T-helper 2 cell treated with Interferon-gamma antibody and Interleukin-4, amounts not matched to agents 5 μg/mL and 100 μg/mL, for 36 hours (primary cell): Measurements from ENCODE around the gene LAX1.
"Not testable (repeated sequence)": the region's sequence is repeated elsewhere in the genome, so short reads cannot be mapped to it uniquely, and the experiment has no call there.

Experiments
- DNase-seq: peaks from one replicate; pipeline ENCODE4 v3.0.0; 2021; ENCODE audit warnings: low spot score
- H3K27ac Mint-ChIP-seq: one replicate; pipeline ENCODE4 v1.8.0; 2021; ENCODE audit warnings: mild to moderate bottlenecking, mixed read lengths
- H3K27me3 Mint-ChIP-seq: one replicate; pipeline ENCODE4 v1.8.0; 2021; ENCODE audit warnings: low read depth, mixed read lengths
- H3K36me3 Mint-ChIP-seq: one replicate; pipeline ENCODE4 v1.8.0; 2021; ENCODE audit warnings: low read depth, mixed read lengths
- H3K4me1 Mint-ChIP-seq: one replicate; pipeline ENCODE4 v1.8.0; 2021; ENCODE audit warnings: low read depth, mixed read lengths
- H3K4me3 Mint-ChIP-seq: one replicate; pipeline ENCODE4 v1.8.0; 2022; ENCODE audit warnings: mild to moderate bottlenecking, moderate library complexity, mixed read lengths
- H3K9me3 Mint-ChIP-seq: one replicate; pipeline ENCODE4 v1.8.0; 2021; ENCODE audit warnings: mixed read lengths

LAX1 gene

GRCh38 chr1:203778789-203779188 lies 13.8 kb downstream of the LAX1 start:
- Mint-ChIP-seq H3K36me3 (peaks cover 28% of the 10 kb centered on the region), H3K4me3 (no peak overlapping the region), H3K9me3 (no peaks in the 10 kb centered on the region), H3K27me3 (no peaks in the 10 kb centered on the region), H3K27ac (no peak overlapping the region), H3K4me1 (peaks cover 7% of the 10 kb centered on the region)
- no peak for DNase-seq

GRCh38 chr1:203781962-203782361 lies 17.0 kb downstream of the LAX1 start:
- Mint-ChIP-seq H3K27ac (no peak overlapping the region), H3K4me1 (peaks cover under 1% of the 10 kb centered on the region), H3K9me3 (no peaks in the 10 kb centered on the region), H3K4me3 (no peak overlapping the region), H3K36me3 (peaks cover under 1% of the 10 kb centered on the region), H3K27me3 (peaks cover 4% of the 10 kb centered on the region)
- DNase-seq = no peak

- peaks cover 4% of the 10 kb centered on the region for H3K27me3 Mint-ChIP-seq
- H3K9me3 Mint-ChIP-seq = no peaks in the 10 kb centered on the region
- H3K4me1 Mint-ChIP-seq = peaks cover 3% of the 10 kb centered on the region
- no peak for DNase-seq
- H3K4me3 Mint-ChIP-seq = no peak overlapping the region
- H3K27ac Mint-ChIP-seq = no peak overlapping the region
- H3K36me3 Mint-ChIP-seq = no peaks in the 10 kb centered on the region
Observed at GRCh38 chr1:203789966-203790365, 25.0 kb downstream of the LAX1 start.

DNA sequence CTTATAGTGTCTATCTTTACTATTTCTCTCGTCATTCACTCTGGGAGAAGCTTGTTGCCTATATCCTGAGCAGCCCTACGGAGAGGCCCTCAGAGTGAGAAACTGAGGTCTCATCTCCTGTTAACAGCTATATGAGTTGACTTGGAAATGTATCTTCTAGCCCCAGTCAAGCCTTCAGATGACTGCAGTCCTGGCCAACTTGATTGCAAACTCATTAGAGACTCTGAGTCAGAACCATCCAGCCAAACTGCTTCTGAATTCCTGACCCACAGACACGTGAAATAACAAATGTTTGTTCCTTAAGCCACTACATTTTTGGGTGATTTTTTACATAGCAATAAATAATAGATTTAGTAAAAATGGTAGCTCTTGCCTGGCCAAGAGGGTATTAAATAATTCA lies 26.5 kb downstream of the LAX1 start:
- no peaks in the 10 kb centered on the region for H3K27me3 Mint-ChIP-seq
- peaks cover 7% of the 10 kb centered on the region for H3K4me1 Mint-ChIP-seq
- no peaks in the 10 kb centered on the region for H3K9me3 Mint-ChIP-seq
- no peak for DNase-seq
- no peak overlapping the region for H3K4me3 Mint-ChIP-seq
- H3K27ac Mint-ChIP-seq = no peak overlapping the region
- H3K36me3 Mint-ChIP-seq = peaks cover 6% of the 10 kb centered on the region

- H3K9me3 Mint-ChIP-seq = no peaks in the 10 kb centered on the region
- no peak for DNase-seq
Observed at GRCh38 chr1:203792486-203792885, 27.5 kb downstream of the LAX1 start.

DNA sequence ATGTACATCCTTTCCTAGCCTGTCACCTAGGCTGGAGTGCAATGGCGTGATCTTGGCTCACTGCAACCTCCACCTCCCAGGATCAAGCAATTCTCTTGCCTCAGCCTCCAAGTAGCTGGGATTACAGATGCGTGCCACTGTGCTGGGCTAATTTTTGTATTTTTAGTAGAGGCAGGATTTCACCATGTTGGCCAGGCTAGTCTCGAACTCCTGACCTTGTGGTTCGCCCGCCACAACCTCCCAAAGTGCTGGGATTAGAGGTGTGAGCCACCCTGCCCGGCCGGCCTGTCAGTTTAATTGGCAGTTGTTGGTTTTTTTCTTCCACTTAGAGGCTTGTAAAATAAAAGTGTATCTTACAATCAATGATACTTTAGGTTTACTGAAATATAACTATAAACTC lies 28.6 kb downstream of the LAX1 start:
- not testable (repeated sequence) for H3K27ac Mint-ChIP-seq, H3K4me3 Mint-ChIP-seq, H3K9me3 Mint-ChIP-seq, H3K27me3 Mint-ChIP-seq, DNase-seq
- Mint-ChIP-seq H3K36me3 (peaks cover 24% of the 10 kb centered on the region), H3K4me1 (peaks cover 26% of the 10 kb centered on the region)

More at GRCh38 chr1:203792486-203792885, 27.5 kb downstream of the LAX1 start:
- no peak overlapping the region for H3K27ac Mint-ChIP-seq
- peaks cover 15% of the 10 kb centered on the region for H3K4me1 Mint-ChIP-seq
- no peaks in the 10 kb centered on the region for H3K27me3 Mint-ChIP-seq
- no peak overlapping the region for H3K4me3 Mint-ChIP-seq
- H3K36me3 Mint-ChIP-seq = peaks cover 13% of the 10 kb centered on the region

GRCh38 chr1:203794764-203795440 lies 29.9 kb downstream of the LAX1 start:
- Mint-ChIP-seq H3K27me3 (no peaks in the 10 kb centered on the region), H3K36me3 (peaks cover 33% of the 10 kb centered on the region), H3K4me3 (peak overlapping the region; percentile 91), H3K9me3 (no peaks in the 10 kb centered on the region), H3K27ac (peak overlapping the region; percentile 94), H3K4me1 (peaks cover 38% of the 10 kb centered on the region)
- no peak for DNase-seq

- peak within 1 kb of the TSS; percentile 97 for H3K27ac Mint-ChIP-seq
- peak within 1 kb of the TSS; percentile 91 for H3K4me3 Mint-ChIP-seq
- DNase-seq = peak; percentile 99
- H3K9me3 Mint-ChIP-seq = no peaks in the 10 kb centered on the region
- H3K36me3 Mint-ChIP-seq = peaks cover 37% of the 10 kb centered on the region
- H3K4me1 Mint-ChIP-seq = peaks cover 43% of the 10 kb centered on the region
- no peaks in the 10 kb centered on the region for H3K27me3 Mint-ChIP-seq
Observed at GRCh38 chr1:203795441-203796235, 30.7 kb downstream of the LAX1 start, which contains the start of the genes ZBED6 and ZC3H11A. TSS of gene ZBED6 (plus strand) at chr1:203795623. CDS start at chr1:203797523, 1,900 bp downstream. TSS of gene ZC3H11A (plus strand) at chr1:203795623. CDS start at chr1:203817071, 21,448 bp downstream.

- Mint-ChIP-seq H3K27me3 (no peaks in the 10 kb centered on the region), H3K27ac (peak overlapping the region; percentile 97), H3K9me3 (no peaks in the 10 kb centered on the region), H3K36me3 (peaks cover 39% of the 10 kb centered on the region), H3K4me3 (peak overlapping the region; percentile 91), H3K4me1 (peaks cover 45% of the 10 kb centered on the region)
- DNase-seq = peak; percentile 36
Observed at GRCh38 chr1:203796236-203796605, 31.2 kb downstream of the LAX1 start.

DNA sequence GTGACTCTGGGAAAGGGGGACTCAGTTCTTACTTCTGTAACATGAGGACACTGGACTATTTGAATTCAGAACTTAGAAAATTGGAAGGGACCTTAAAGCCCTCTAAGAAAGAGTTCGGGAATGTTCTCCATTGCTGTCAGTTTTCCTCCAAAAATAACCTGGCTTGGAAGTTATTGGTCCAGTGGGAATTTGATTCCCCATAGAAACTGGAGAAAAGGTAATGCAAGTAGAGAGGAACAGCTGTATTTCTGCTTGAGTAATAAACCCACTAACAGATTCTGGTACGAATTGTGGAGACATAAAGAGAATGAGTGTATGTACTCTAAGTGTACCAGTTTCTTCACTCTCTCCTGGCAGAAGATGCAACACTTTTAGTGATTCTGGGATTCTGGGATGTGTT lies 32.2 kb downstream of the LAX1 start:
- DNase-seq = no peak
- peak overlapping the region; percentile 16 for H3K27ac Mint-ChIP-seq
- no peaks in the 10 kb centered on the region for H3K27me3 Mint-ChIP-seq
- peaks cover 46% of the 10 kb centered on the region for H3K4me1 Mint-ChIP-seq
- H3K9me3 Mint-ChIP-seq = no peaks in the 10 kb centered on the region
- peak overlapping the region; percentile 91 for H3K4me3 Mint-ChIP-seq
- H3K36me3 Mint-ChIP-seq = peaks cover 43% of the 10 kb centered on the region

DNA sequence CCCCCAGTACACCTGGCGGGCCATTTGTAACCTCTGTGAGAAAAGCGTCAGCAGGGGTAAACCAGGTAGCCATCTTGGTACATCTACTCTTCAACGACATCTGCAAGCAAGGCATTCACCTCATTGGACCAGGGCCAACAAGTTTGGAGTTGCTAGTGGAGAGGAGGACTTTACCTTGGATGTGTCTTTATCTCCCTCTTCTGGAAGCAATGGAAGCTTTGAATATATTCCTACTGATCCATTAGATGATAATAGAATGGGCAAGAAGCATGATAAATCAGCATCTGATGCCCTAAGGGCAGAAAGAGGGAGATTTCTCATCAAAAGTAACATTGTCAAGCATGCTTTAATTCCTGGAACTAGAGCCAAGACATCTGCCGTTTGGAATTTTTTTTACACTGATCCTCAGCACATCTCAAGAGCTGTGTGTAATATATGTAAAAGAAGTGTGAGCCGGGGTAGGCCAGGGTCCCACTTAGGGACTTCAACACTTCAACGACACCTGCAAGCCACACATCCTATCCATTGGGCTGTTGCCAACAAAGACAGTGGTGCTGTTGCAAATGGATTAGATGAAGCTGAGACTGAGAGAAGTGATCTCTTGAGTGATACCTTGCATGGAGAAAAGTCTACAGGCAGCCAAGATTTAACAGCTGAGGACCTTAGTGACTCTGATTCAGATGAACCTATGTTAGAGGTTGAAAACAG lies 33.1 kb downstream of the LAX1 start:
- Mint-ChIP-seq H3K27me3 (no peaks in the 10 kb centered on the region), H3K9me3 (no peaks in the 10 kb centered on the region), H3K4me3 (peak overlapping the region; percentile 91), H3K27ac (no peak overlapping the region), H3K4me1 (peaks cover 50% of the 10 kb centered on the region), H3K36me3 (peaks cover 48% of the 10 kb centered on the region)
- DNase-seq = no peak

DNA sequence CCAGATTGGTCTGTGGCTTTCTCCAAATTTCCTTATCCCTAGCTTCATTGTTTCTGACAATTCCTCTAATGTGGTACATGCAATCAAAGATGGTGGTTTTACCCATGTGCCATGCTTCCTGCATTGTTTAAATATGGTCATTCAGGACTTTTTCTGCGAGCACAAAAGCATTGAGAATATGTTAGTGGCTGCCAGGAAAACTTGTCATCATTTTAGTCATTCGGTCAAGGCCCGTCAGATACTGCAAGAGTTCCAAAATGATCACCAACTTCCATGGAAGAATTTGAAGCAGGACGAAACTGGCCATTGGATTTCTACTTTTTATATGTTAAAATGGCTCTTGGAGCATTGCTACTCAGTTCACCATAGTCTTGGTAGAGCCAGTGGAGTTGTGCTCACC lies 34.2 kb downstream of the LAX1 start:
- DNase-seq = no peak
- Mint-ChIP-seq H3K27me3 (no peaks in the 10 kb centered on the region), H3K27ac (no peak overlapping the region), H3K4me3 (no peak overlapping the region), H3K9me3 (no peaks in the 10 kb centered on the region), H3K4me1 (peaks cover 50% of the 10 kb centered on the region), H3K36me3 (peaks cover 56% of the 10 kb centered on the region)

DNA sequence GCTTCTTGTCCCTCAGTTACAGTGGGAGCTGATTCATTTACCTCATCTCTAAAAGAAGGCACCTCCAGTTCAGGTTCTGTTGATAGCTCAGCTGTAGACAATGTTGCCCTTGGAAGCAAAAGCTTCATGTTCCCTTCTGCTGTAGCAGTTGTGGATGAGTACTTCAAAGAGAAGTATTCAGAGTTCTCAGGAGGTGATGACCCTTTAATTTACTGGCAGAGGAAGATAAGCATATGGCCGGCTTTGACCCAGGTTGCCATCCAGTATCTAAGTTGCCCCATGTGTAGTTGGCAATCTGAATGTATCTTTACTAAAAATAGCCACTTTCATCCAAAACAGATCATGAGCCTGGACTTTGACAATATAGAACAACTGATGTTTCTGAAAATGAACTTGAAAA lies 35.0 kb downstream of the LAX1 start:
- no peaks in the 10 kb centered on the region for H3K9me3 Mint-ChIP-seq
- DNase-seq = no peak
- no peak overlapping the region for H3K4me3 Mint-ChIP-seq
- peaks cover 48% of the 10 kb centered on the region for H3K4me1 Mint-ChIP-seq
- H3K27me3 Mint-ChIP-seq = no peaks in the 10 kb centered on the region
- peaks cover 61% of the 10 kb centered on the region for H3K36me3 Mint-ChIP-seq
- no peak overlapping the region for H3K27ac Mint-ChIP-seq

- H3K9me3 Mint-ChIP-seq = no peaks in the 10 kb centered on the region
- H3K36me3 Mint-ChIP-seq = peaks cover 47% of the 10 kb centered on the region
- no peak overlapping the region for H3K27ac Mint-ChIP-seq
- no peak overlapping the region for H3K4me3 Mint-ChIP-seq
- peaks cover 8% of the 10 kb centered on the region for H3K4me1 Mint-ChIP-seq
- H3K27me3 Mint-ChIP-seq = no peaks in the 10 kb centered on the region
- no peak for DNase-seq
Observed at GRCh38 chr1:203805689-203806088, 40.7 kb downstream of the LAX1 start.
